SK-N-SH (cell line): ENCODE data around the gene MANSC4. TPM values are rescaled to one million over a fixed set of nuclear protein-coding genes. Genes with fewer than 3 reads are reported as not detected.

Source experiments
- CTCF ChIA-PET: fragments of 300-600, 350-600 bp; formaldehyde crosslinking; extraction: SDS; loops from one replicate; lab custom pipeline; 2021; lab: Yijun Ruan, JAX
- POLR2A ChIA-PET: fragments of 350-600 bp; sonication (Branson Sonifier 250); formaldehyde crosslinking; extraction: SDS; loops from one replicate; lab custom pipeline; 2020; ENCODE audit warnings: antibody characterized with exemption, inconsistent platforms; lab: Yijun Ruan, JAX
- DNase-seq: peaks from one replicate; pipeline ENCODE4 v3.0.0; 2012
- H2AFZ ChIP-seq: fragments of 200-600 bp; sonication (generic); 2 replicates; pipeline ENCODE4 v1.8.1; 2016; ENCODE audit warnings: antibody characterized with exemption, mild to moderate bottlenecking, low read depth
- H3F3A ChIP-seq: fragments of 200-600 bp; sonication (generic); replicated peaks from 2 replicates; pipeline ENCODE3; 2016; ENCODE audit warnings: antibody characterized with exemption, mild to moderate bottlenecking; ENCODE audit not compliant: insufficient read depth
- H3K27ac ChIP-seq, 2 experiments: fragments of 200-500 bp in 1 of 2; fragments of 200-600 bp in 1 of 2; sonication (Bioruptor generic) in 1 of 2; sonication (generic), shearing (Covaris generic) in 1 of 2; 2 replicates each; pipeline versions ENCODE4 v1.5.1 to v1.6.1; 2014 to 2016; ENCODE audit warnings: low read depth in 2 of 2, inconsistent platforms in 1 of 2, low read length in 1 of 2, mild to moderate bottlenecking in 1 of 2, mixed read lengths in 1 of 2
- H3K27me3 ChIP-seq: fragments of 200-600 bp; sonication (generic), shearing (Covaris generic); 2 replicates; pipeline ENCODE4 v1.6.1; 2016; ENCODE audit warnings: mixed run types; ENCODE audit not compliant: insufficient read depth
- H3K36me3 ChIP-seq, 2 experiments: fragments of 200-500 bp in 1 of 2; fragments of 200-600 bp in 1 of 2; sonication (Bioruptor generic) in 1 of 2; sonication (generic) in 1 of 2; replicated peaks in 1 of 2; 2 replicates each; pipeline versions ENCODE3 to v1.5.1; 2014 to 2016; ENCODE audit warnings: low read length in 1 of 2, mild to moderate bottlenecking in 1 of 2; ENCODE audit not compliant: insufficient read depth in 2 of 2, control insufficient read depth in 1 of 2
- H3K4me1 ChIP-seq, 2 experiments: fragments of 200-500 bp in 1 of 2; fragments of 200-600 bp in 1 of 2; sonication (Bioruptor generic) in 1 of 2; sonication (generic), shearing (Covaris generic) in 1 of 2; 2 replicates each; pipeline versions ENCODE4 v1.5.1 to v1.6.1; 2014 to 2016; ENCODE audit warnings: low read depth in 1 of 2, low read length in 1 of 2, mixed run types in 1 of 2; ENCODE audit not compliant: insufficient read depth in 2 of 2, control insufficient read depth in 1 of 2
- H3K4me2 ChIP-seq: fragments of 200-600 bp; sonication (generic), shearing (Covaris generic); 2 replicates; pipeline ENCODE4 v1.6.1; 2017; ENCODE audit warnings: mixed run types
- H3K4me3 ChIP-seq, 2 experiments: fragments of 200-500 bp in 1 of 2; fragments of 200-600 bp in 1 of 2; sonication (Bioruptor generic) in 1 of 2; sonication (generic), shearing (Covaris generic) in 1 of 2; 2 replicates each; pipeline versions ENCODE4 v1.5.1 to v1.8.1; 2014 to 2016; ENCODE audit warnings: low read depth in 2 of 2, inconsistent platforms in 1 of 2, low read length in 1 of 2, mild to moderate bottlenecking in 1 of 2, mixed read lengths in 1 of 2, moderate library complexity in 1 of 2
- H3K79me2 ChIP-seq: fragments of 200-600 bp; sonication (generic); 2 replicates; pipeline ENCODE4 v1.8.1; 2017; ENCODE audit warnings: mild to moderate bottlenecking; ENCODE audit not compliant: insufficient read depth
- H3K9ac ChIP-seq: fragments of 200-600 bp; sonication (generic); 2 replicates; pipeline ENCODE4 v1.6.1; 2017; ENCODE audit warnings: mixed run types
- H3K9me2 ChIP-seq: fragments of 200-600 bp; sonication (generic); 2 replicates; pipeline ENCODE4 v1.6.1; 2017; ENCODE audit warnings: mixed run types
- H3K9me3 ChIP-seq: fragments of 200-600 bp; sonication (generic); 2 replicates; pipeline ENCODE4 v1.6.1; 2017; ENCODE audit warnings: mixed run types, mild to moderate bottlenecking, moderate library complexity
- H4K20me1 ChIP-seq: fragments of 200-600 bp; sonication (generic); 2 replicates; pipeline ENCODE4 v1.6.1; 2017; ENCODE audit warnings: mild to moderate bottlenecking, mixed run types; ENCODE audit not compliant: insufficient read depth
- CHD2 ChIP-seq: fragments of 150-350 bp; IDR thresholded peaks from 2 replicates; pipeline ENCODE4 v1.6.1; 2018; ENCODE audit warnings: low read length; ENCODE audit not compliant: partially characterized antibody
- CTCF ChIP-seq: fragments of 200-600 bp; sonication (generic); IDR thresholded peaks from 2 replicates; pipeline ENCODE4 v1.6.1; 2017; ENCODE audit warnings: antibody characterized with exemption, mild to moderate bottlenecking, moderate library complexity
- FOSL2 ChIP-seq: IDR thresholded peaks from 2 replicates; pipeline ENCODE4 v1.4.0; 2012; ENCODE audit warnings: low read depth, mild to moderate bottlenecking, moderate library complexity, borderline replicate concordance
- FOXM1 ChIP-seq: IDR thresholded peaks from 2 replicates; pipeline ENCODE4 v1.4.0; 2012; ENCODE audit warnings: low read depth, mild to moderate bottlenecking
- GABPA ChIP-seq: IDR thresholded peaks from 2 replicates; pipeline ENCODE4 v1.4.0; 2012; ENCODE audit warnings: low read depth, mild to moderate bottlenecking
- JUND ChIP-seq: IDR thresholded peaks from 2 replicates; pipeline ENCODE4 v1.4.0; 2012
- MAX ChIP-seq: IDR thresholded peaks from 2 replicates; pipeline ENCODE4 v1.4.0; 2012; ENCODE audit warnings: low read depth
- MEF2A ChIP-seq: IDR thresholded peaks from 2 replicates; pipeline ENCODE4 v1.4.0; 2012; ENCODE audit warnings: low read depth, borderline replicate concordance
- NRF1 ChIP-seq: IDR thresholded peaks from 2 replicates; pipeline ENCODE4 v1.6.1; 2012; ENCODE audit warnings: low read depth, mild to moderate bottlenecking, low read length
- RAD21 ChIP-seq: IDR thresholded peaks from 2 replicates; pipeline ENCODE4 v1.6.1; 2012; ENCODE audit warnings: mild to moderate bottlenecking, low read length
- RFX5 ChIP-seq: IDR thresholded peaks from 2 replicates; pipeline ENCODE4 v1.6.1; 2012; ENCODE audit warnings: mild to moderate bottlenecking, improper control_type of control experiment, low read length
- RXRA ChIP-seq: IDR thresholded peaks from 2 replicates; pipeline ENCODE4 v1.4.0; 2012; ENCODE audit warnings: low read depth, mild to moderate bottlenecking, borderline replicate concordance
- TCF12 ChIP-seq: IDR thresholded peaks from 2 replicates; pipeline ENCODE4 v1.4.0; 2012
- YY1 ChIP-seq: IDR thresholded peaks from 2 replicates; pipeline ENCODE4 v1.4.0; 2012; ENCODE audit warnings: low read depth, mild to moderate bottlenecking
- WGBS: methylation state at CpG from one replicate; pipeline ENCODE4 v1.1.6; 2017; ENCODE audit warnings: low lambda C conversion rate; 5-methylcytosine and 5-hydroxymethylcytosine counted together
- polyA plus RNA-seq, 3 experiments: library from polyadenylated mRNA; depleted of rRNA; stranded (reverse); fragments of >200 nt; gene quantifications; 2 replicates each; pipeline ENCODE4 v1.2.3, GENCODE V29; 2012
- TF ChIP-seq, protein P1 (sequence below): IDR thresholded peaks from 2 replicates; pipeline ENCODE4 v1.4.0; 2012; ENCODE audit warnings: low read depth, borderline replicate concordance

MANSC4 gene
- polyA plus RNA-seq, 1 of the 3 experiments (the other 2 are of a cell fraction) = not detected

DNA sequence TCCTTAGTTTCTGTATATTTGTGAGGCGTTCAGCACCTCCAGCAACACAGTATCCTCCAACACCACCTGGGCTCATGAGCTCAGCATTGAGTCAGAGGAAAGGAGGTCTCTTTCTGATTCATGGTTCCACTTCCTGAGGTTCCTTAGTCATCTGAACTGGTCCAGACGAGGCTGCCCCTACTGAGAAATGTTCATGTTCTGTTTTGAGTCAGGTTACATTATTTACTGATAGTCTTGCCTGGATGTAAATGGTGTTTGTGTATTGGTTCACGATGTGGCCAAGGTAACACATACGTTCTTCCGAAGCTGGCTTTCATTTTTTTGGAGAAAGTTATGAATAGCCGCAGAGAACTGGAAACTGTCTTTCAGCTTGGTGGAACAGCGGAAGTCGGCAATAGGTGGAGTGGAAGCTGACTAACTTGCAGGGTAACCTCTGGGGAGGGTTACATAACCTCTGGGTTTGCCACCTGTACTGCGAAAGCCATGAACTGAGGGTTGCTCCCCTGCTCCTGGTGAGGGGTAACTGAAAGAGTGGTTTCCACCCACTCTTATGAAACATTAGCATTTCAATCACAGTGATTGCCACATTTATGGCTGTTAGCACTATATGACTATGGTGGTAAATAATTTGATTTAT, 42.2 kb upstream of the MANSC4 start:
- Histone ChIP-seq H3K27ac (peak overlapping the region in 1 of 2 experiments; percentile 59; a peak in 2 of 4 replicates), H3K36me3 (no peaks in the 10 kb centered on the region), H3K9ac (no peak overlapping the region), H3K9me3 (no peaks in the 10 kb centered on the region), H3K4me1 (peaks cover 4 to 19% of the 10 kb centered on the region in 2 experiments; a peak in 3 of 4 replicates), H3K27me3 (no peaks in the 10 kb centered on the region), H3F3A (peaks cover 6% of the 10 kb centered on the region), H3K4me2 (peak overlapping the region; percentile 12; the same call in 1 of the 2 replicates), H3K4me3 (no peak overlapping the region), H3K9me2 (no peaks in the 10 kb centered on the region), H2AFZ (peak overlapping the region; percentile 32; the same call in 1 of the 2 replicates), H3K79me2 (no peaks in the 10 kb centered on the region), H4K20me1 (no peaks in the 10 kb centered on the region)
- 77% methylated on average over 9 of the region's 9 CpGs for WGBS
- no peak for DNase-seq
- POLR2A ChIA-PET = interaction anchor here (0.6 to 0.9 kb wide), 2 partner anchors 22 to 42 kb away, joined by 4 to 5 read pairs; partner anchors contain the start of genes KLHL42 and MANSC4
- TF ChIP-seq RFX5 (no peak), FOXM1 (no peak), FOSL2 (peak; percentile 88), TCF12 (peak; percentile 83), CTCF (no peak), GABPA (no peak), MAX (no peak), CHD2 (no peak), NRF1 (no peak), RAD21 (no peak), YY1 (no peak), MEF2A (no peak), RXRA (no peak), JUND (peak; percentile 57)
- TF ChIP-seq, protein P1, sequence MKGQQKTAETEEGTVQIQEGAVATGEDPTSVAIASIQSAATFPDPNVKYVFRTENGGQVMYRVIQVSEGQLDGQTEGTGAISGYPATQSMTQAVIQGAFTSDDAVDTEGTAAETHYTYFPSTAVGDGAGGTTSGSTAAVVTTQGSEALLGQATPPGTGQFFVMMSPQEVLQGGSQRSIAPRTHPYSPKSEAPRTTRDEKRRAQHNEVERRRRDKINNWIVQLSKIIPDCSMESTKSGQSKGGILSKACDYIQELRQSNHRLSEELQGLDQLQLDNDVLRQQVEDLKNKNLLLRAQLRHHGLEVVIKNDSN = no peak
- CTCF ChIA-PET = interaction anchor here (0.6 to 5.6 kb wide), 22 partner anchors 8 to 1002 kb away, joined by 3 to 92 read pairs (median 4); partner anchors contain the start of gene REP15
